Lung (tissue), 12 donors: ENCODE measurements around the gene ATM. TPM values are rescaled to one million over a fixed set of nuclear protein-coding genes. Genes with fewer than 3 reads are reported as not detected.

ENCODE experiments used
- ATAC-seq: fragments of 200-7000 bp; cut with Tn5 transposase; one replicate; pipeline ENCODE4 v1.9.1; 2020; ENCODE audit warnings: moderate number of reproducible peaks; ENCODE audit not compliant: insufficient read depth, low FRiP score
- DNase-seq, 3 donors: peaks; one replicate each; pipeline ENCODE4 v3.0.0-alpha.2; 2013 to 2017
- H3K27ac ChIP-seq, 2 donors: one replicate each; pipeline ENCODE4 v1.5.1; 2013; ENCODE audit warnings: mild to moderate bottlenecking in 2 of 2, moderate library complexity in 2 of 2, control low read depth in 1 of 2, inconsistent platforms in 1 of 2, low read depth in 1 of 2, low read length in 1 of 2
- H3K27me3 ChIP-seq, 3 donors: one replicate each; pipeline ENCODE4 v1.5.1; 2013; ENCODE audit warnings: low read length in 2 of 3; ENCODE audit not compliant: control insufficient read depth in 3 of 3, insufficient read depth in 3 of 3
- H3K36me3 ChIP-seq, 4 donors: one replicate each; pipeline ENCODE4 v1.5.1; 2013; ENCODE audit warnings: low read length in 4 of 4, mild to moderate bottlenecking in 1 of 4, moderate library complexity in 1 of 4; ENCODE audit not compliant: control insufficient read depth in 4 of 4, insufficient read depth in 4 of 4
- H3K4me1 ChIP-seq, 5 donors: one replicate each; pipeline ENCODE4 v1.5.1; 2013; ENCODE audit warnings: low read length in 5 of 5, mild to moderate bottlenecking in 2 of 5, moderate library complexity in 1 of 5; ENCODE audit not compliant: control insufficient read depth in 5 of 5, insufficient read depth in 5 of 5
- H3K4me3 ChIP-seq: one replicate; pipeline ENCODE4 v1.5.1; 2013; ENCODE audit warnings: mild to moderate bottlenecking, control low read depth, moderate library complexity
- H3K9ac ChIP-seq, 2 donors: one replicate each; pipeline ENCODE4 v1.5.1; 2013; ENCODE audit warnings: low read length in 2 of 2, control low read depth in 1 of 2; ENCODE audit not compliant: insufficient read depth in 1 of 2
- H3K9me3 ChIP-seq, 4 donors: one replicate each; pipeline ENCODE4 v1.5.1; 2013; ENCODE audit warnings: low read length in 3 of 4, mild to moderate bottlenecking in 1 of 4, moderate library complexity in 1 of 4; ENCODE audit not compliant: control insufficient read depth in 4 of 4, insufficient read depth in 3 of 4
- CTCF ChIP-seq: IDR thresholded peaks from 2 replicates; pipeline ENCODE4 v1.5.1; 2012; ENCODE audit warnings: mild to moderate bottlenecking; ENCODE audit errors: control extremely low read depth, extremely low read depth
- WGBS, 2 donors: extraction: QIAGEN DNeasy Blood & Tissue Kit; methylation state at CpG; one replicate each; pipeline ENCODE4 v1.1.7; 2013; 5-methylcytosine and 5-hydroxymethylcytosine counted together
- polyA plus RNA-seq, 2 donors: library from polyadenylated mRNA; stranded (reverse); fragments of 200-250 nt; gene quantifications; one replicate each; pipeline ENCODE4 v1.2.1, GENCODE V29; 2013
- total RNA-seq, 2 donors: library from RNA; depleted of rRNA in 1 of 2; stranded (reverse); fragments of >200 nt in 1 of 2; gene quantifications; one replicate each; pipeline ENCODE4 v1.2.1, GENCODE V29; 2014 to 2021
- donor health status: control.
- donor health status: control.
- donor health status: Bipolar disorder and iron deficiency.
- donor health status: healthy.
- donor health status: DM: yes; HTN: yes; CAD: no.

The ATM gene
- total and polyA plus RNA-seq, 4 donors: 14.9 to 165 (median 29.9) TPM

GRCh38 chr11:108289699-108290098, 66.8 kb downstream of the ATM start:
- Histone ChIP-seq H3K4me3 (no peak overlapping the region), H3K27me3 (no peaks in the 10 kb centered on the region), H3K36me3 (peaks cover 4 to 31% (median 20%) of the 10 kb centered on the region in 4 donors), H3K27ac (no peak overlapping the region), H3K9ac (no peak overlapping the region), H3K4me1 (peaks cover 0 to 1% (median 0%) of the 10 kb centered on the region in 5 donors), H3K9me3 (no peaks in the 10 kb centered on the region)
- no peak for TF ChIP-seq CTCF
- 91 to 93% methylated on average over 6 of the region's 6 CpGs for WGBS, 2 donors
- DNase-seq (no peak), ATAC-seq (no peak)

DNA sequence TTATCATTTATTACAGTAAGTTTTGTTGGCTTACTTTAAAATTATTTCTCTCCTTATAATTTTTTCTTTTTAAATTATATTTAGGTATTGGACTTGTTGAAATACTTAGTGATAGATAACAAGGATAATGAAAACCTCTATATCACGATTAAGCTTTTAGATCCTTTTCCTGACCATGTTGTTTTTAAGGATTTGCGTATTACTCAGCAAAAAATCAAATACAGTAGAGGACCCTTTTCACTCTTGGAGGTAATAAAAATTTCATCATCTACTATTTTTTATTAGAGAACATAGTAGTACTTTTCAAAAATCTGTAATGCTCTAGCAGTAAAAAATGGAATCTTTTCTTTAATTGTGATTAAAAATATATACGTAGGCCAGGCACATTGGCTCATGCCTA, 70.4 kb downstream of the ATM start:
- no peak for DNase-seq
- no peaks in the 10 kb centered on the region for H3K4me1 ChIP-seq
- no peaks in the 10 kb centered on the region for H3K9me3 ChIP-seq
- no peak overlapping the region for H3K4me3 ChIP-seq
- no peak for ATAC-seq
- 97 to 98% methylated on average over 3 of the region's 3 CpGs for WGBS, 2 donors
- H3K27me3 ChIP-seq: no peaks in the 10 kb centered on the region
- no peak for TF ChIP-seq CTCF
- H3K27ac ChIP-seq: no peak overlapping the region
- H3K36me3 ChIP-seq: peaks cover 3 to 37% (median 10%) of the 10 kb centered on the region in 4 donors
- no peak overlapping the region for H3K9ac ChIP-seq

- peaks cover 5 to 27% (median 13%) of the 10 kb centered on the region in 4 donors for H3K36me3 ChIP-seq
- H3K9me3 ChIP-seq: no peaks in the 10 kb centered on the region
- TF ChIP-seq CTCF: no peak
- no peak overlapping the region for H3K4me3 ChIP-seq
- no peak overlapping the region for H3K27ac ChIP-seq
- no peak for ATAC-seq
- no peak overlapping the region for H3K9ac ChIP-seq
- H3K27me3 ChIP-seq: no peaks in the 10 kb centered on the region
- no peaks in the 10 kb centered on the region for H3K4me1 ChIP-seq
- 90 to 100% methylated on average over 1 of the region's 1 CpG for WGBS, 2 donors
- DNase-seq: no peak
Observed at GRCh38 chr11:108302121-108302785, 79.4 kb downstream of the ATM start.

DNA sequence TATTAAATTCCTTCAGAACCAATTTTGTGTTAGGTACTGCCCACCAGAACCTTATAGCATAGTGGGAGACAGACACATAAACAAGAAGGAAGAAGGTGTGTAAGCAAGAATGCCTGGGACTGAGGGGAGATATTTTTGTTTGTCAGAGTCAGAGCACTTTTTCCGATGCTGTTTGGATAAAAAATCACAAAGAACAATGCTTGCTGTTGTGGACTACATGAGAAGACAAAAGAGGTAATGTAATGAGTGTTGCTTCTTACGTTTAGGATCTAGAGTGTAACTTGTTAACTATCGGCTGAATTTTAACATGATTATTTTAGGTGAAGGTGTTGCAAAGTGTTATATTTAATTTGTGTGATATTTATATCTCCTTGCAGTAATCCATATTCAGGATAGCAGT, 84.9 kb downstream of the ATM start:
- TF ChIP-seq CTCF: no peak
- peaks cover 8 to 32% (median 9%) of the 10 kb centered on the region in 4 donors for H3K36me3 ChIP-seq

More for the DNA sequence above, 84.9 kb downstream of the ATM start:
- DNase-seq (no peak), ATAC-seq (no peak)
- WGBS, 2 donors: 89 to 91% methylated on average over 3 of the region's 3 CpGs
- Histone ChIP-seq H3K27ac (no peak overlapping the region), H3K9ac (no peak overlapping the region), H3K4me3 (no peak overlapping the region), H3K4me1 (no peaks in the 10 kb centered on the region), H3K9me3 (no peaks in the 10 kb centered on the region), H3K27me3 (no peaks in the 10 kb centered on the region)
